H9 (cell line): ENCODE data around the gene NCKAP5. TPM values are rescaled to one million over a fixed set of nuclear protein-coding genes. Genes with fewer than 3 reads are reported as not detected.

ENCODE experiments used
- DNase-seq: peaks from one replicate; pipeline ENCODE4 v3.0.0-alpha.2; 2017
- H2AFZ ChIP-seq: one replicate; pipeline ENCODE4 v1.6.1; 2013; ENCODE audit warnings: mild to moderate bottlenecking, low read length, control low read depth, moderate library complexity
- H2AK5ac ChIP-seq: 2 replicates; pipeline ENCODE4 v1.6.1; 2013; ENCODE audit warnings: low read length, control low read depth, mixed read lengths; ENCODE audit not compliant: insufficient read length
- H2BK120ac ChIP-seq: one replicate; pipeline ENCODE4 v1.6.1; 2013; ENCODE audit warnings: low read depth, mild to moderate bottlenecking, low read length, control low read depth, inconsistent platforms; ENCODE audit not compliant: poor library complexity, severe bottlenecking
- H2BK12ac ChIP-seq: 2 replicates; pipeline ENCODE4 v1.6.1; 2013; ENCODE audit warnings: low read length, control low read depth, mixed read lengths, low read depth; ENCODE audit not compliant: insufficient read length
- H2BK15ac ChIP-seq: 2 replicates; pipeline ENCODE4 v1.6.1; 2013; ENCODE audit warnings: low read depth, low read length, control low read depth
- H2BK20ac ChIP-seq: one replicate; pipeline ENCODE4 v1.6.1; 2013; ENCODE audit warnings: low read depth, mild to moderate bottlenecking, low read length, control low read depth, inconsistent platforms; ENCODE audit not compliant: poor library complexity, severe bottlenecking
- H2BK5ac ChIP-seq: 2 replicates; pipeline ENCODE4 v1.6.1; 2013; ENCODE audit warnings: low read length, control low read depth, mixed read lengths; ENCODE audit not compliant: insufficient read length
- H3K14ac ChIP-seq: 2 replicates; pipeline ENCODE4 v1.6.1; 2013; ENCODE audit warnings: low read length, control low read depth; ENCODE audit not compliant: insufficient read depth
- H3K18ac ChIP-seq: 2 replicates; pipeline ENCODE4 v1.6.1; 2013; ENCODE audit warnings: low read depth, mild to moderate bottlenecking, mixed read lengths, low read length, control low read depth; ENCODE audit not compliant: insufficient read length
- H3K23ac ChIP-seq: 2 replicates; pipeline ENCODE4 v1.6.1; 2013; ENCODE audit warnings: low read length, control low read depth, mixed read lengths, low read depth; ENCODE audit not compliant: insufficient read length
- H3K23me2 ChIP-seq: 2 replicates; pipeline ENCODE4 v1.6.1; 2013; ENCODE audit warnings: low read depth, mild to moderate bottlenecking, mixed read lengths, low read length, control low read depth; ENCODE audit not compliant: insufficient read length, poor library complexity, severe bottlenecking
- H3K27ac ChIP-seq: 2 replicates; pipeline ENCODE4 v1.5.1; 2013; ENCODE audit warnings: low read length, control low read depth, mixed read lengths, low read depth; ENCODE audit not compliant: insufficient read length
- H3K27me3 ChIP-seq: 2 replicates; pipeline ENCODE4 v1.6.1; 2013; ENCODE audit warnings: low read length, control low read depth, inconsistent platforms; ENCODE audit not compliant: insufficient read depth
- H3K4ac ChIP-seq: 2 replicates; pipeline ENCODE4 v1.6.1; 2013; ENCODE audit warnings: low read depth, mild to moderate bottlenecking, control low read depth, inconsistent platforms, low read length, moderate library complexity
- H3K4me1 ChIP-seq: 2 replicates; pipeline ENCODE4 v1.6.1; 2013; ENCODE audit warnings: low read length, control low read depth, inconsistent platforms; ENCODE audit not compliant: insufficient read depth
- H3K4me2 ChIP-seq: 2 replicates; pipeline ENCODE4 v1.6.1; 2013; ENCODE audit warnings: low read length, control low read depth, mixed read lengths; ENCODE audit not compliant: insufficient read length, insufficient read depth
- H3K56ac ChIP-seq: 2 replicates; pipeline ENCODE4 v1.6.1; 2013; ENCODE audit warnings: low read depth, mild to moderate bottlenecking, mixed read lengths, low read length, control low read depth; ENCODE audit not compliant: insufficient read length
- H3K79me1 ChIP-seq: 2 replicates; pipeline ENCODE4 v1.6.1; 2013; ENCODE audit warnings: low read depth, mild to moderate bottlenecking, moderate library complexity, low read length, control low read depth, inconsistent platforms; ENCODE audit not compliant: insufficient read depth, poor library complexity, severe bottlenecking
- H3K79me2 ChIP-seq: 2 replicates; pipeline ENCODE4 v1.6.1; 2013; ENCODE audit warnings: low read length, control low read depth, inconsistent platforms; ENCODE audit not compliant: insufficient read depth
- H3K9ac ChIP-seq: 2 replicates; pipeline ENCODE4 v1.6.1; 2013; ENCODE audit warnings: low read length, control low read depth, mixed read lengths; ENCODE audit not compliant: insufficient read length; ENCODE audit errors: extremely low read depth
- H3K9me3 ChIP-seq: one replicate; pipeline ENCODE4 v1.6.1; 2013; ENCODE audit warnings: low read depth, low read length, inconsistent platforms; ENCODE audit not compliant: control insufficient read depth
- H3T11ph ChIP-seq: one replicate; pipeline ENCODE4 v1.6.1; 2013; ENCODE audit warnings: mild to moderate bottlenecking, low read length, control low read depth, inconsistent platforms
- H4K20me1 ChIP-seq: one replicate; pipeline ENCODE4 v1.6.1; 2013; ENCODE audit not compliant: control insufficient read depth, insufficient read length, insufficient read depth
- H4K5ac ChIP-seq: 2 replicates; pipeline ENCODE4 v1.6.1; 2013; ENCODE audit warnings: low read depth, mild to moderate bottlenecking, mixed read lengths, low read length, control low read depth; ENCODE audit not compliant: insufficient read length
- H4K8ac ChIP-seq: replicated peaks from 2 replicates; pipeline ENCODE4 v1.6.1; 2013; ENCODE audit warnings: low read length, control low read depth, mixed read lengths, low read depth; ENCODE audit not compliant: insufficient read length
- H4K91ac ChIP-seq: 2 replicates; pipeline ENCODE4 v1.6.1; 2013; ENCODE audit warnings: low read depth, mild to moderate bottlenecking, moderate library complexity, mixed read lengths, low read length, control low read depth; ENCODE audit not compliant: insufficient read length
- H3K27ac Mint-ChIP-seq, 3 experiments: 2 replicates in 2 of 3; 3 replicates in 1 of 3; pipeline ENCODE4 v1.8.0; 2020 to 2021; ENCODE audit warnings: mixed read lengths in 3 of 3, mild to moderate bottlenecking in 1 of 3, moderate library complexity in 1 of 3
- H3K27me3 Mint-ChIP-seq: 2 replicates; pipeline ENCODE4 v1.8.0; 2021; ENCODE audit warnings: low read depth, mild to moderate bottlenecking, moderate library complexity, mixed read lengths
- H3K36me3 Mint-ChIP-seq, 3 experiments: 2 replicates in 2 of 3; 3 replicates in 1 of 3; pipeline ENCODE4 v1.8.0; 2020 to 2021; ENCODE audit warnings: low read depth in 3 of 3, mixed read lengths in 3 of 3; ENCODE audit not compliant: insufficient read depth in 1 of 3
- H3K4me1 Mint-ChIP-seq, 2 experiments: 2 replicates each; pipeline ENCODE4 v1.8.0; 2020; ENCODE audit warnings: mixed read lengths in 2 of 2
- H3K4me3 Mint-ChIP-seq, 2 experiments: 2 replicates in 1 of 2; 3 replicates in 1 of 2; pipeline ENCODE4 v1.8.0; 2020 to 2021; ENCODE audit warnings: mild to moderate bottlenecking in 2 of 2, mixed read lengths in 2 of 2, moderate library complexity in 1 of 2
- H3K9me3 Mint-ChIP-seq, 2 experiments: 2 replicates in 1 of 2; 3 replicates in 1 of 2; pipeline ENCODE4 v1.8.0; 2020; ENCODE audit warnings: mild to moderate bottlenecking in 2 of 2, mixed read lengths in 2 of 2, moderate library complexity in 1 of 2
- WGBS: extraction: QIAGEN DNeasy Blood & Tissue Kit; methylation state at CpG from one replicate; pipeline ENCODE4 v1.1.7; 2013; ENCODE audit warnings: missing lambda C conversion rate, low lambda C conversion rate, mixed read lengths; ENCODE audit not compliant: insufficient read length; ENCODE audit errors: extremely low coverage; 5-methylcytosine and 5-hydroxymethylcytosine counted together
- total RNA-seq: library from RNA; stranded (reverse); gene quantifications from 2 replicates; pipeline ENCODE4 v1.2.1, GENCODE V29; 2021
- TF ChIP-seq, protein P1 (sequence below): fragments of 200-600 bp; sonication (generic); conservative IDR thresholded peaks from 3 replicates; pipeline ENCODE4 v1.8.0; 2021; ENCODE audit warnings: antibody characterized with exemption, mild to moderate bottlenecking

The NCKAP5 gene
- total RNA-seq, 1 experiment from 2014 or later: 0.26 TPM

DNA sequence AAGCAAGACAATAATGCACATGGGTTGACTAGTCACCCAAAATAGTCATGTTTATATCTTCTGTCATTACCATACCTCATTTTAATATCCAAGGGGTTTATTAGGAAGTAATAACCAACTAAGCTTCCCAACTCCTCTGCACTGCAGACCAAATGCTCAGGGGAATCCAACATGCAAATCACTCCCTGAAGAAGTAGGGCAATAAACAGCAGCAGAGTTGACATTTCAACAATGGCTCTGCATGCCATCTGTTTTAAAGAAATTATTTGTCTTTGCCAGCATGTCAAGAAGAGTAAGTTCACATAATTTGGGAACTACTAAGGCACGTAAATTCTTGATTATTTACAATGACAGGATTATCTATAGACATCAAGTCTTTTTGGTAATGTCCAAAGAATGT lies 813.9 kb downstream of the NCKAP5 start:
- no peak overlapping the region for H2BK20ac ChIP-seq
- no peak overlapping the region for H3K23ac ChIP-seq
- H2BK12ac ChIP-seq: no peak overlapping the region
- no peak overlapping the region for H3K56ac ChIP-seq
- H3K4me1 ChIP-seq: no peaks in the 10 kb centered on the region
- no peak overlapping the region for H2AFZ ChIP-seq
- H4K5ac ChIP-seq: no peak overlapping the region
- H3K18ac ChIP-seq: no peak overlapping the region
- no peaks in the 10 kb centered on the region for H3K23me2 ChIP-seq
- Mint-ChIP-seq H3K36me3 (no peaks in the 10 kb centered on the region), H3K4me1 (peaks cover 4 to 8% of the 10 kb centered on the region in 2 experiments), H3K9me3 (no peaks in the 10 kb centered on the region), H3K4me3 (no peak overlapping the region), H3K27ac (no peak overlapping the region), H3K27me3 (no peaks in the 10 kb centered on the region)
- H3K79me1 ChIP-seq: no peaks in the 10 kb centered on the region
- H3K9me3 ChIP-seq: no peaks in the 10 kb centered on the region
- no peak for DNase-seq
- H4K8ac ChIP-seq: no peak overlapping the region
- no peak overlapping the region for H4K91ac ChIP-seq
- H3K27me3 ChIP-seq: no peaks in the 10 kb centered on the region
- H3K4me2 ChIP-seq: no peak overlapping the region
- H3K14ac ChIP-seq: no peak overlapping the region
- TF ChIP-seq, protein P1, sequence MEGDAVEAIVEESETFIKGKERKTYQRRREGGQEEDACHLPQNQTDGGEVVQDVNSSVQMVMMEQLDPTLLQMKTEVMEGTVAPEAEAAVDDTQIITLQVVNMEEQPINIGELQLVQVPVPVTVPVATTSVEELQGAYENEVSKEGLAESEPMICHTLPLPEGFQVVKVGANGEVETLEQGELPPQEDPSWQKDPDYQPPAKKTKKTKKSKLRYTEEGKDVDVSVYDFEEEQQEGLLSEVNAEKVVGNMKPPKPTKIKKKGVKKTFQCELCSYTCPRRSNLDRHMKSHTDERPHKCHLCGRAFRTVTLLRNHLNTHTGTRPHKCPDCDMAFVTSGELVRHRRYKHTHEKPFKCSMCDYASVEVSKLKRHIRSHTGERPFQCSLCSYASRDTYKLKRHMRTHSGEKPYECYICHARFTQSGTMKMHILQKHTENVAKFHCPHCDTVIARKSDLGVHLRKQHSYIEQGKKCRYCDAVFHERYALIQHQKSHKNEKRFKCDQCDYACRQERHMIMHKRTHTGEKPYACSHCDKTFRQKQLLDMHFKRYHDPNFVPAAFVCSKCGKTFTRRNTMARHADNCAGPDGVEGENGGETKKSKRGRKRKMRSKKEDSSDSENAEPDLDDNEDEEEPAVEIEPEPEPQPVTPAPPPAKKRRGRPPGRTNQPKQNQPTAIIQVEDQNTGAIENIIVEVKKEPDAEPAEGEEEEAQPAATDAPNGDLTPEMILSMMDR: no peak
- H3K27ac ChIP-seq: no peak overlapping the region
- no peak overlapping the region for H3K4ac ChIP-seq
- no CpG with 5 or more reads among the region's 1 CpG for WGBS
- H3K9ac ChIP-seq: no peak overlapping the region
- no peak overlapping the region for H2BK5ac ChIP-seq
- H4K20me1 ChIP-seq: no peaks in the 10 kb centered on the region
- no peak overlapping the region for H2AK5ac ChIP-seq
- H3T11ph ChIP-seq: no peak overlapping the region
- no peak overlapping the region for H2BK15ac ChIP-seq
- H3K79me2 ChIP-seq: no peaks in the 10 kb centered on the region
- no peak overlapping the region for H2BK120ac ChIP-seq
